GM21515 (cell line): Measurements from ENCODE around the gene OLFML1.

ENCODE experiments used
- ATAC-seq: cut with Tn5 transposase; IDR thresholded peaks from one replicate; pipeline ENCODE4 v1.9.1; 2021; ENCODE audit not compliant: unreplicated experiment

The OLFML1 gene

DNA sequence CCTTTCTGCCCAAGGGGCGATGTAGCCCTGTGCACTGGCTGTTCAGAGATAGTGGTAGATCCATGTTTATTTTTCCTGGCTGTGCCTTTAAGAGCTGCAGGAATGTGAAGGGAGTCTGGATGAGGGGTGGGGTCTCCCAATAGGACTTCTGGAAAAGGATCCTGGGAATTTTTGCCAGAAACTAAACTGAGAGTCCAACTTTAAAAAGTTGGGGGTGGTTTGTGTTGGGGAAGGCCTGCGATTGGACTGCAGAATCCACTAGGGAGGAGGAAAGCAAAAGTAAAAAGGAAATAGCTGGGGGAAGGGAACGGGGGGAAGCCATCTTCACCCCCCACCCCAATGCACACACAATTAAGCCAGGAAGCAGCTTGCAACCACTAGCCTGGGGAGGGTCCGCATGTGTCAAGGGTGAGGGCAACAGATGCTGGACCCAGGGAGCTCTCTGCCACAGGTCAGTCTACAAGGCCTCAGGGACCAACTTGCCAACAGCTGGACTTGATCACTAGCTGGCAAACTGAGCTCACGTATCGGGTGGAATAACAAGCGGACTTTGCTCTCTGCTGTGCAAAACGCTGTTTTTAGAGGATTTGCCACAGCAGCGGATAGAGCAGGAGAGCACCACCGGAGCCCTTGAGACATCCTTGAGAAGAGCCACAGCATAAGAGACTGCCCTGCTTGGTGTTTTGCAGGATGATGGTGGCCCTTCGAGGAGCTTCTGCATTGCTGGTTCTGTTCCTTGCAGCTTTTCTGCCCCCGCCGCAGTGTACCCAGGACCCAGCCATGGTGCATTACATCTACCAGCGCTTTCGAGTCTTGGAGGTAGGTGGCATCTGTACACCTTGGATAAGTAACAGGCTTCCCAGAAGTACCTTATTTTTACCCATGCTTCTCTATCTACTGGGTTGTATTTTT lies at the start of gene OLFML1:
Gene OLFML1, plus strand, starts transcription at position 321 of the 912 bp plus-strand sequence. Its CDS starts 370 bp downstream, at position 691.
- ATAC-seq = no peak

DNA sequence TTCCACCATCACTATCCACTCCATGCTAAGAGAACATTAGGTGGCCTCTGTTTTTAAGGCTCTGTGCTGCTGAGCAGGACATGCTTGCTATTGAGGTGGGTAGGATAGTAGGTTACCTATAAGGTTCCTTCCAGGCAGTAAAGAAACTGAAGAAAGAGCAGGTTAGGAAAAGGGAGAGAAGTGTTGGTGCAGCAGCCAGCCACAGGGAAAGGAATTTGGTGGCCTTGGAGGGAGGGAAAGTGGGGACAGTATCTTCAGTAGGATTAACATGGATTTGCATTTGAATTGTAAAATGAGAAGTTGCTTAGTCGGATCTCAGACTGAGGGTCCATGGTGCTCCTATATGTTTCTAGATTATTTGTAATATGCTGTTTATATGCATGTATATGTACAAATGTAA lies 49.2 kb upstream of the OLFML1 start:
- no peak for ATAC-seq

- peak; percentile 89 for ATAC-seq
Observed at GRCh38 chr11:7436657-7437056, 48.6 kb upstream of the OLFML1 start.

DNA sequence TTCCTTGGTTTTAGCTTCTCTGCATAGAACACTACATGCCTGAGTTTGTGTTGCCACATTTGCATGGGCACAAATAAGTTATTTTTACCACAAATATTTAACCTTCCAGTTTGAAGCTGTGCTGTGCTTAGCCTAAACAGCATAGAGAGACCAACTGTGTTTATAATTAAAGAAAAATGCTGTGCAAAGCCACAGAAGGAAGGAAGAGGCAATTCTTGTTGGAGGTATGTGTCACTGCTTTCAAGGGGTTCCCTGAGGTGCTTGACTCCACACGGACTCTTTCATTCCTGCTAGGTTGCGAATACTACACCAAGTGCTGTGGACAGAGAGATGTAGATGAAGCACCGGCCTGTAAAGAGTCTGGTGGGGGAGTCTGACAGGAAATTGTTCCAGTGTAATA lies 47.6 kb upstream of the OLFML1 start:
- no peak for ATAC-seq

DNA sequence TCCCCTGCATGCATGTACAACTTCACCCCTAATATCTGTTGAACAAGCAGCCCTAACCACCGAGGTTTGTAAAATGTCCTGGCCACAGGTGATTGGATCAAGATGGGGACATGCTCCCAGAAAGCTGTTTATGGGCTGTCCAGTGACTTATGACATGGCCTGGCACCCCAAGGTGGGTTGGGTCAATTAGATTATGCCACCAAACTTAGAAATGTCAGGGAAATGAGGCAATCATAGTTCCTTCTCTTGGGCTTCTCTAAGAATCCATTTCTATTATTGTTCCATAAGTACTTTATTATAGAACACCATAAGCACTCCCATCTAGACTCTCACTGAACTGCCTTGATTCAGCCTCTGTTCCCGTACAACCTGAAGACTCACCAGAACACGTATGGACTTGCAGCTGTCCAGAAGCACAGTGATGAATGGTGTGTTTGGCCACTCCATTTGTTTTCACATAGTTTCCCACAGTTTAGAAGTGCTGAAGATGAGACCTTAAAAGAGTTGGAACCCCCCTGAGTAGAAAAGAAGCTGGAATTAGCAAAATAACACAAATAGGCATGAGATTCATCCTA lies 45.5 kb upstream of the OLFML1 start:
- no peak for ATAC-seq

DNA sequence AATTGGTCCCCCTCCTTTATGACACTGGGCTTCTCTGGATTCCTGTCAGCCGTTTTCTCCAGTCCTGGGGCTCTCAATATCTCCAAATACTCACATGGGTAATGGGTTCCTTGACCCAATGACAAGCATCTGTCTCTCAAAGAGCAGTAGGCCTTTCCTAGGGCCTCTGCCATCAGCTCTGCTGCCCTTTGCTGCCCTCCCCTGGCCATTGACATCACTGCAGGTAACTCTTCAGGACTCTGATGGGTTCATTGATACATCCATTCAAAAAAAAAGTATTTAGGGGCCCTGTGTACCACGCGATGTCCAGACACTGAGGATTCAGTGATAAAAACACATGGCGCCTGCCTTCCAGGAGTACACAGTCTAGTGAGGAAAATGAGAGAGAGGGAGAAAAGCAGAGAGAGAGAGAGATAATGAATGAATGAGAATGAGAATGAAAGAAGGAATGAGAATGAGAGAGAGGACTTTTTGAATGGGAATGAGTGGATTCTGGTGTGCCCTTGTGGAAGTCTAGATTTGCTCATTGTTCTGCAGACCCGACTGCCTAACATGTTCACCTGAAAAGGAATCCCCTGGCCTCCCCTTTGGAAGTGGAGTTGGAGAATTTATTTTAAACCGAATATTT lies 42.6 kb upstream of the OLFML1 start:
- ATAC-seq = peak; percentile 90

DNA sequence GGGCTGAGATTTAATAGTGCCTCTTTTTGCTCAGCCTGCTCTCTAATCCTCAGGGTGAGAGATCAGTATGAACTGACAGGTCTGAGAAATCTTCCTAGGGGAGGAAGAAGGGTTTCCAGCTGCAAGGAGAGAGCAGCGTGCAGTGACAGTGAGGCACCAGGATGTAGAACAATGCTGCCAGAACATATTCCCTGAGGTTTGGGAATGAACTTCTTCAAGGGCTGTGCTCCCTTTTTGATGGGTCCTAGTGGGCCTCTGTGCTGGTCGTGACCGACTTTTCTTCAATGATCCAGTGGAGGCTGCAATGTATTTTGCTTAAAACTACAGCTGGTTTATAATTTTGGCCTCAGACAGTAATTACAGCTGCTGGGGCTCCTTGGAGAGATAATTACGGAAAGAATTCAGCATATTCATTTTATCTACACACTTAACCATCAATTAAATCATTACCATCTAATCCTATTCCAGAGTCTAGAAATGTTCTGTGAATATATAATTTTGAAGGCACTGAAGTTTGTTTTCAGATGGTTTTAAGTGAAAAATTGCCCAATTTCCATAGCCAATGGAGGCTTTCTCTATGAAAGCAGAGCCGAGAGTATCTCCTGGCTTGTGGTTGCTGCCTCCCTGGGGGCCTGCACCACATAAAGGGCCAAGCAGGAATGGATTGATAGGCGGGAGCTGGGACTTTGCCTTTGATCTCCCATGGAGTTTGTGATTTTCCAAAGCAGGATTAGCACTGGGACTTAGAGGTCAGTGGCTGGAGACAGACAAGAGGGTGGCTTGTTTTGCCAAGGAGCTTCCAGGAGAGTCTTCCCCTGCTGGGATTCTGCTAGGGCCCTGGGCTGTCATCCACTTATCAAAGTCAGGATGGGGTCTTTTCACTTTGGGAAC lies 41.0 kb upstream of the OLFML1 start:
- ATAC-seq = no peak

DNA sequence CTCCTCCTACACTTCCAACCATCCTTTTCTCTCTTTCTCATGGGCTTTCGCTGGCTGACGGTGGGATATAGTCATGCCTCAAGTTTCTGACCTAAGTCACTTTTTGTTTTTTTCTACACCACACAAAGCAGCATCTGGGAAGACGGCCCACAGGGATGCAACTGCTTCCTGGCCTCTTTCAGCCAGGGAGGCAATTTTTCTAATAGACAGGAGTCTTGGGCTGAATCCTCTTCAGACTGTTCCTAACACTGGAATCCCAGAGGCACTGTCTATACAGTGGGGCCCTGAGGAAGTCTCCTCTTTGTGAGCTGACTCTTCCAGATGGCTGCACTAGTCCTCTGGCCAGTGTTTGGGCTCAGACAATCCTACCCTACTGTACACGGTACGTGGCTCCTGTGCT lies 39.7 kb upstream of the OLFML1 start:
- no peak for ATAC-seq

DNA sequence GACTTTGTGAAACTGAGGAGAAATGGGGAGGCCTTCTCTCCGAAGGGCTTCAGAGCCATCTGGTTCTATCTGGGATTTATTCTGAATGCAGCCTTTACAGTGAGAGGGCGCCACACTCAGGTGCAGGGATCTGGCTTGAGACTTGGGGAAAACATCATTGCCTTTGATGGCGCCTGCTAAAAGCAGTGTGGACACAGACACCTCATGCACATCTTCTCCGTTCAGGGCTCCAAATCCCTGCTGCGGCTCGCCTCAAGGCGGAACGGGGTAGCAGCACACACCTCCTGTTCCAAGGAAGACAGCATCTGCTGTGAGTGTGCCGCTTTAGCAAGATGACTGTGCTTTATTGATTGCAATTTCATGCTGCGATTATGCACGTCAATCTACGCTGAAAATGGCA lies 37.1 kb upstream of the OLFML1 start:
- ATAC-seq = no peak

GRCh38 chr11:7449211-7449840 lies 36.0 kb upstream of the OLFML1 start:
- ATAC-seq = no peak

- no peak for ATAC-seq
Observed at GRCh38 chr11:7449841-7450214, 35.5 kb upstream of the OLFML1 start.

DNA sequence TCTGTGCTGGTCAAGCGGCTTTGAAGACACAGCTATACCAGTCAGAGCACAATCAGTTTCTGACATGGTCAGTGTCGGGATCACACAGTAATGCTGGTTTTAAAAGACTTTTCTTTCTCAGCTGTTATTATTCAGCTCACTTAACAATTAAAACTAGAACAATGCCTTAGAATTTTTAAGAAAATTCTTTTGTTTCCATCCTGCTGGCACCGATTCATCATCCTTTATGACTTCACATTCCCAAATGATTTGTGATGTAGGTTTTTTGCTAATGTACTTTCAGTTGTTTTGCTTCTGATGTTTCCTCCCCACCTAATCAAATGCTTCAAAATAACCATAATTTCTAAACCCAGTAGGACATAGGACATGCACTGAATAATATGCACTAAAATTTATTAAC lies 34.5 kb upstream of the OLFML1 start:
- ATAC-seq = no peak

DNA sequence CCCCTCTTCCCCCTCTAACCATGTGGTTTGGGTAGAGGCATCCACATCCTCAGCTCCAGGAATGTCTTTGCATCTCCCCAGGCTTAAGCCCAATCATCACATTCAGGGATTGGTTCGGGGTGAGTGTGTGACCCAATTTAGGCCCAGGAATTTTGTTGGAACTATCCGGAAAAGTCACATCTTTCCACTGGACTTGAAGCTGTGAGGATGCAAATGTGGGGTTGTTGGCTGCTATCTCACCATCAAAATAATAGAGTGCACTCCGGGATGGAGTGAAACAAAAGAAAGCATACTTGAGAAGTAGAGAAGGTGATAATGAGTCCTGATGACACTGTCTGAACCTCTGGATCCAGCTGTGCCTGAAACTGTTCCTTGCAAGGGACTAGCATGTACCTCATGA lies 33.8 kb upstream of the OLFML1 start:
- no peak for ATAC-seq

DNA sequence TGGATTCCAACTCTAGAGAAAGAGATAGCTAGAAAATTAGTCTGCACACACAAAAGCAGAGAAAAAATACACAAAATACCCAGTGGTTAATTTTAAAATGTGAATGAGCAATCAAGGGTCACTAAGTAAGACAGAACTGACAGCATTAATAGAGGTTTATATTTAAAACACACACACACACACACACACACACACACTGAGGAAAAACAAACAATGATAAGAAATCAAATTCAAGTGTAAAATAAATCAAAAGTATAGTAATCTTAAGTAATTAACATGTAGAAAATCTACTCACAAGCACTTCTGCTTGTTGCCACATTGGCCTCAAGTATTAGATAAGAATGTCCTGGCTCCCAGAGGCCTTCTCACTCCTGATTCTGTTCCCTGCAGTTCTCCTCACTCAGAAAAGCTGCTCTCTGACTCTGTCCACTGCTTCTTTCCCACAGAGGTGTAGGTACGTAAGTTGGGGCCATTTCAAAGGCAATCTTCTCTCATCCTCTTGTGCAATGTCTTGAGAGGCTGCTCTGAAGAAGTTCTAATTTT lies 33.3 kb upstream of the OLFML1 start:
- no peak for ATAC-seq

DNA sequence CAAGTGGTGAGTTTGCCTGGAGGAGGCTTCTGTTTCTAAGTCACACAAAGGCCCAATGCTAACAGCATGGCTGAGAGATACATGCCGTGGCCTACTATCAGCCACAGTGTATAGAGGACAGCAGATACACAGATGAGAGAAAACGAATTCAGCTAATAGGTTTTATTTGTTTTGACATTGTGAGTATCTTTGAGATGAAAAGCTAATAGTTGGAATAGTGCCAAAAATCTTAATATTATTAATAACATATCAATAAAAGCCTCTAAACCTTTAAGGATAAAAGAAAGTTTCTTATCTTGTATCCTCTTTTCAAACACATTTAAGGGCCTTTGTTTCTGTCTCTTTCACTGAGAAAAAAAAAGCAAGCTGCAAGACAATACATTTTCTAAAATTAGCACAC lies 30.5 kb upstream of the OLFML1 start:
- no peak for ATAC-seq

- ATAC-seq = no peak
Observed at GRCh38 chr11:7457211-7457610, 28.1 kb upstream of the OLFML1 start.

DNA sequence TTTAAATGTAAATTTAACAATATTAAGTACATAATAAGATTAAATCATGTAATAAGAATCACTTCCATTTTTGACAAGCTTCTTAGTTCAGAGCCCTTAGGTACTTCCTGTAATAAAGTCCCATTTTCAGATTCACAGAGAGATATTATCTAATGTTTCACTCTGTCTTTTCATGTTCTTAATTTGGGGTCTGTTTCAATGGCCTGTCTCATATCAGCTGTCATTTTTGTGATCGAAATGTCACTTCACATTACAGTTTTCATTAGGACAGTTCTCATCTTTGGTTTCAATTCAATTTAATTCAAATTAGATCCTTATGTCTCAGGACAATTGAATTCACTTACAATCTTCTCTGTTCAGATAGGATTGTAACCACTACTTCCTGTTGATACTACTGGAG lies 22.6 kb upstream of the OLFML1 start:
- no peak for ATAC-seq

GRCh38 chr11:7467652-7468051 lies 17.7 kb upstream of the OLFML1 start:
- ATAC-seq = no peak

DNA sequence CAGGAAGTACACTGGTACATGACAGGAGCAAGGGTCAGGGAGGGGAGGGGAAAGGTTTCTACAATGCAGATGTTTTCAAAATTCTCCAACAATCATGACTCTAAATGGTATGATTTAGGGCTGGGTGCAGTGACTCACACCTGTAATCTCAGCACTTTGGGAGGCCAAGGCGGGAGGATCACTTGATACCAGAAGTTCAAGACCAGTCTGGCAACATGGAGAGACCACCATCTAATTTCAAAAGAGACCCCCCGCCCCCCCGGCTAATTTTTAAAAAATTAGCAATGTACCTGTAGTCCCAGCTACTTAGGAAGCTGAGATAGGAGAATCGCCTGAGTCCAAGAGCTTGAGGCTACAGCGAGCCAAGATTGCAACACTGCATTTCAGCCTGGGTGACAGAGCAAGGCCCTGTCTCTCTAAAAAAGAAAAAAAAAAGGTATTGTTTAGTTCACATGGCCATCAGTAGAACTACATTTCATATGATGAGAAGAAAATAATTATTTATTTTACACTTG lies 15.9 kb upstream of the OLFML1 start:
- no peak for ATAC-seq

- ATAC-seq = no peak
Observed at GRCh38 chr11:7471071-7471470, 14.2 kb upstream of the OLFML1 start.
